ENCODE measurements around the gene DSC1. TPM values are rescaled to one million over a fixed set of nuclear protein-coding genes. Genes with fewer than 3 reads are reported as not detected.

Gene DSC1
- total and polyA plus RNA-seq, 2 of the 13 experiments (the other 11 are each of a cell fraction or from before 2014, with no cell fraction given), result not detected

- TF ChIP-seq HIC2 (CRISPR knock-in tag; IDR thresholded peaks at IDR 0.05; ENCODE audit: low read depth) (no peak), ZNF644 (CRISPR knock-in tag; IDR thresholded peaks at IDR 0.05; ENCODE audit: low read depth) (0 out of 2 replicates have a peak, but pooled peaks have one; percentile 14), PATZ1 (CRISPR knock-in tag; IDR thresholded peaks at IDR 0.05) (peak; percentile 18; the same call in 1 of the 2 replicates), ZNF343 (CRISPR knock-in tag; IDR thresholded peaks at IDR 0.05) (0 out of 2 replicates have a peak, but pooled peaks have one; percentile 58), ZNF230 (CRISPR knock-in tag; IDR thresholded peaks at IDR 0.05) (no peak; the same call in 1 of the 2 replicates), ZNF850 (CRISPR knock-in tag; conservative IDR thresholded peaks at IDR 0.05) (0 out of 2 replicates have a peak, but pooled peaks have one; percentile 48), ZFP36L2 (CRISPR knock-in tag; IDR thresholded peaks at IDR 0.05) (no peak; the same call in 1 of the 2 replicates), ZBTB10 (CRISPR knock-in tag; IDR thresholded peaks at IDR 0.05; ENCODE audit: borderline replicate concordance) (no peak), CBX2 (IDR thresholded peaks at IDR 0.05; ENCODE audit: low read depth, low read length) (no peak), CBX2 (CRISPR knock-in tag; IDR thresholded peaks at IDR 0.05; ENCODE audit: low read depth) (no peak), KLF11 (CRISPR knock-in tag; IDR thresholded peaks at IDR 0.05) (no peak), ZNF572 (CRISPR knock-in tag; IDR thresholded peaks at IDR 0.05) (no peak), HOXA7 (CRISPR knock-in tag; IDR thresholded peaks at IDR 0.05) (no peak), SAFB2 (CRISPR knock-in tag; IDR thresholded peaks at IDR 0.05; ENCODE audit: borderline replicate concordance, low read depth) (no peak; the same call in 1 of the 2 replicates), ZFP62 (CRISPR knock-in tag; IDR thresholded peaks at IDR 0.05) (no peak), EZH2 (conservative IDR thresholded peaks at IDR 0.05; ENCODE audit: low read depth, low read length) (no peak), ZNF329 (CRISPR knock-in tag; IDR thresholded peaks at IDR 0.05; ENCODE audit: low read depth) (no peak), ZNF180 (CRISPR knock-in tag; IDR thresholded peaks at IDR 0.05; ENCODE audit: borderline replicate concordance, low read depth) (no peak), GATA4 (IDR thresholded peaks at IDR 0.05; ENCODE audit: borderline replicate concordance, low read depth) (peak; percentile 23; the same call in 1 of the 2 replicates), NFYB (CRISPR knock-in tag; IDR thresholded peaks at IDR 0.05) (no peak)
- TF ChIP-seq, protein P1, sequence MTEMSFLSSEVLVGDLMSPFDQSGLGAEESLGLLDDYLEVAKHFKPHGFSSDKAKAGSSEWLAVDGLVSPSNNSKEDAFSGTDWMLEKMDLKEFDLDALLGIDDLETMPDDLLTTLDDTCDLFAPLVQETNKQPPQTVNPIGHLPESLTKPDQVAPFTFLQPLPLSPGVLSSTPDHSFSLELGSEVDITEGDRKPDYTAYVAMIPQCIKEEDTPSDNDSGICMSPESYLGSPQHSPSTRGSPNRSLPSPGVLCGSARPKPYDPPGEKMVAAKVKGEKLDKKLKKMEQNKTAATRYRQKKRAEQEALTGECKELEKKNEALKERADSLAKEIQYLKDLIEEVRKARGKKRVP (CRISPR knock-in tag; IDR thresholded peaks at IDR 0.05), result no peak
- TF ChIP-seq, protein P2, sequence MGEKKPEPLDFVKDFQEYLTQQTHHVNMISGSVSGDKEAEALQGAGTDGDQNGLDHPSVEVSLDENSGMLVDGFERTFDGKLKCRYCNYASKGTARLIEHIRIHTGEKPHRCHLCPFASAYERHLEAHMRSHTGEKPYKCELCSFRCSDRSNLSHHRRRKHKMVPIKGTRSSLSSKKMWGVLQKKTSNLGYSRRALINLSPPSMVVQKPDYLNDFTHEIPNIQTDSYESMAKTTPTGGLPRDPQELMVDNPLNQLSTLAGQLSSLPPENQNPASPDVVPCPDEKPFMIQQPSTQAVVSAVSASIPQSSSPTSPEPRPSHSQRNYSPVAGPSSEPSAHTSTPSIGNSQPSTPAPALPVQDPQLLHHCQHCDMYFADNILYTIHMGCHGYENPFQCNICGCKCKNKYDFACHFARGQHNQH (CRISPR knock-in tag; IDR thresholded peaks at IDR 0.05), result peak; percentile 44; the same call in 1 of the 2 replicates
These were observed 60.5 kb downstream of the DSC1 start, which contains the start of gene DSC2 (continued) for GRCh38 chr18:31102025-31102684.

Data from HepG2 (cell line).